Endothelial cell of umbilical vein (primary cell): Measurements from ENCODE around the gene HYDIN. TPM values are rescaled to one million over a fixed set of nuclear protein-coding genes. Genes with fewer than 3 reads are reported as not detected.

Source experiments
- BruUV-seq: library from RNA; stranded (reverse); fragments of 400-500 nt; replicated peaks from 2 replicates; lab custom pipeline; 2021; lab: Mats Ljungman, UMichigan
- CTCF ChIA-PET: fragments of 300-600, 350-600 bp; sonication (Branson Sonifier 250); formaldehyde crosslinking; loops from one replicate; lab custom pipeline; 2021; ENCODE audit warnings: antibody characterized with exemption, inconsistent platforms; lab: Charles Lee
- POLR2A ChIA-PET: fragments of 300-600, 350-600 bp; sonication (Branson Sonifier 250); formaldehyde crosslinking; loops from one replicate; lab custom pipeline; 2021; ENCODE audit warnings: antibody characterized with exemption, inconsistent platforms; lab: Charles Lee
- DNase-seq: peaks from one replicate; pipeline ENCODE4 v3.0.0-alpha.2; 2011; ENCODE audit warnings: low read depth, low spot score
- FAIRE-seq: peaks from 2 replicates; lab custom pipeline; 2011; peaks lifted over from hg19 to GRCh38; lab: Jason Lieb, UNC
- H2AFZ ChIP-seq: 2 replicates; pipeline ENCODE4 v1.6.0; 2012; ENCODE audit warnings: low read depth, low read length, control low read depth, inconsistent platforms
- H3K27ac ChIP-seq: 2 replicates; pipeline ENCODE4 v1.5.1; 2011; ENCODE audit warnings: low read depth, mild to moderate bottlenecking, control low read depth, low read length, moderate library complexity; ENCODE audit not compliant: insufficient read depth
- H3K27me3 ChIP-seq, 2 experiments: 2 replicates each; pipeline versions ENCODE4 v1.6.0 to v1.6.1; 2011; ENCODE audit warnings: low read length in 2 of 2, mixed read lengths in 1 of 2; ENCODE audit not compliant: control insufficient read depth in 2 of 2, insufficient read depth in 2 of 2
- H3K36me3 ChIP-seq, 2 experiments: 2 replicates in 1 of 2; 3 replicates in 1 of 2; pipeline ENCODE4 v1.5.1; 2011; ENCODE audit warnings: low read length in 2 of 2, mild to moderate bottlenecking in 1 of 2, moderate library complexity in 1 of 2; ENCODE audit not compliant: control insufficient read depth in 2 of 2, insufficient read depth in 2 of 2; ENCODE audit errors: extremely low read depth in 1 of 2
- H3K4me1 ChIP-seq: 3 replicates; pipeline ENCODE4 v1.5.1; 2011; ENCODE audit warnings: mild to moderate bottlenecking, low read length; ENCODE audit not compliant: control insufficient read depth, insufficient read depth; ENCODE audit errors: extremely low read depth
- H3K4me2 ChIP-seq: 2 replicates; pipeline ENCODE4 v1.6.1; 2011; ENCODE audit warnings: low read length, control low read depth, mixed read lengths; ENCODE audit not compliant: insufficient read depth
- H3K4me3 ChIP-seq, 3 experiments: fragments of 200-600 bp in 1 of 3; sonication (generic), shearing (Covaris generic) in 1 of 3; replicated peaks in 1 of 3; 2 replicates each; pipeline ENCODE4 v1.5.1; 2011 to 2016; ENCODE audit warnings: control low read depth in 3 of 3, low read length in 3 of 3, mild to moderate bottlenecking in 2 of 3, inconsistent platforms in 1 of 3, low read depth in 1 of 3, moderate library complexity in 1 of 3; ENCODE audit not compliant: insufficient read depth in 1 of 3
- H3K79me2 ChIP-seq: 2 replicates; pipeline ENCODE4 v1.6.0; 2012; ENCODE audit warnings: low read length, inconsistent platforms; ENCODE audit not compliant: control insufficient read depth, insufficient read depth
- H3K9ac ChIP-seq: replicated peaks from 2 replicates; pipeline ENCODE3; 2011; ENCODE audit warnings: low read length, control low read depth; ENCODE audit not compliant: insufficient read depth; ENCODE audit errors: extremely low read depth
- H3K9me1 ChIP-seq: replicated peaks from 3 replicates; pipeline ENCODE4 v1.6.0; 2011; ENCODE audit warnings: mild to moderate bottlenecking, low read length; ENCODE audit not compliant: control insufficient read depth, insufficient read depth; ENCODE audit errors: extremely low read depth
- H3K9me3 ChIP-seq: replicated peaks from 2 replicates; pipeline ENCODE4 v1.5.1; 2012; ENCODE audit warnings: low read length, inconsistent platforms; ENCODE audit not compliant: control insufficient read depth, insufficient read depth
- H4K20me1 ChIP-seq: replicated peaks from 2 replicates; pipeline ENCODE3; 2011; ENCODE audit warnings: mild to moderate bottlenecking, low read length; ENCODE audit not compliant: control insufficient read depth, insufficient read depth; ENCODE audit errors: extremely low read depth
- EZH2 ChIP-seq: IDR thresholded peaks from 2 replicates; pipeline ENCODE4 v1.6.1; 2012; ENCODE audit warnings: borderline replicate concordance, low read depth, mild to moderate bottlenecking, moderate library complexity, low read length, inconsistent platforms; ENCODE audit not compliant: severe bottlenecking
- FOS ChIP-seq: IDR thresholded peaks from 2 replicates; pipeline ENCODE4 v1.6.1; 2011; ENCODE audit warnings: mild to moderate bottlenecking, low read length, moderate library complexity, borderline replicate concordance; ENCODE audit not compliant: insufficient read depth
- GATA2 ChIP-seq: IDR thresholded peaks from 2 replicates; pipeline ENCODE4 v1.7.0; 2011; ENCODE audit warnings: low read depth, mild to moderate bottlenecking, moderate library complexity, mixed read lengths, low read length; ENCODE audit not compliant: insufficient read length, insufficient read depth
- JUN ChIP-seq: IDR thresholded peaks from 2 replicates; pipeline ENCODE4 v1.6.1; 2011; ENCODE audit warnings: borderline replicate concordance, low read depth; ENCODE audit not compliant: insufficient read length, insufficient read depth
- MAX ChIP-seq: IDR thresholded peaks from 2 replicates; pipeline ENCODE4 v1.6.1; 2011; ENCODE audit not compliant: insufficient read depth, insufficient read length
- MYC ChIP-seq: IDR thresholded peaks from one replicate; pipeline ENCODE4 v1.6.1; 2011; ENCODE audit warnings: mild to moderate bottlenecking, low read depth, low read length
- POLR2A ChIP-seq: IDR thresholded peaks from 2 replicates; pipeline ENCODE4 v1.6.1; 2012; ENCODE audit warnings: low read depth, mild to moderate bottlenecking, control low read depth, low read length
- POLR2AphosphoS5 ChIP-seq: IDR thresholded peaks from 2 replicates; pipeline ENCODE4 v1.6.1; 2012; ENCODE audit warnings: low read depth, mild to moderate bottlenecking, control low read depth, low read length, moderate library complexity; ENCODE audit not compliant: insufficient read depth
- dilution Hi-C: fragments of 300-500 bp; cut with MboI; formaldehyde crosslinking; loops from one replicate; pipeline ENCODE4 v1.15.0; 2019; ENCODE audit warnings: low sequenced_read_pairs; ENCODE audit not compliant: extremely low pct_ligation_motif_present
- intact Hi-C: fragments of 100-400 bp; cut with micrococcal nuclease; formaldehyde crosslinking; loops from one replicate; pipeline ENCODE4 v1.10.0; 2022
- polyA plus RNA-seq, 4 experiments: library from polyadenylated mRNA; depleted of rRNA in 3 of 4; stranded (reverse) in 3 of 4; unstranded in 1 of 4; fragments of >200 nt; gene quantifications; 2 replicates each; pipeline versions ENCODE4 v1.2.1 to v1.2.3, GENCODE V29; 2011 to 2012; ENCODE audit warnings: missing spikeins in 1 of 4
- total RNA-seq: library from RNA; stranded (reverse); gene quantifications from 2 replicates; pipeline ENCODE4 v1.2.3, GENCODE V29; 2021
- TF ChIP-seq, protein P1 (sequence below), 2 donors: IDR thresholded peaks; 1 replicate in 1 of 2; 2 replicates in 1 of 2; pipeline ENCODE4 v1.5.1; 2011; ENCODE audit warnings: low read length in 2 of 2, mild to moderate bottlenecking in 2 of 2, moderate library complexity in 2 of 2, control low read depth in 1 of 2, inconsistent platforms in 1 of 2, low read depth in 1 of 2; ENCODE audit not compliant: insufficient read depth in 1 of 2; ENCODE audit errors: extremely low read depth in 1 of 2

Gene HYDIN
- total and polyA plus RNA-seq, 2 donors (not counting 3 experiments of a cell fraction or from before 2014, with no cell fraction given): not detected

DNA sequence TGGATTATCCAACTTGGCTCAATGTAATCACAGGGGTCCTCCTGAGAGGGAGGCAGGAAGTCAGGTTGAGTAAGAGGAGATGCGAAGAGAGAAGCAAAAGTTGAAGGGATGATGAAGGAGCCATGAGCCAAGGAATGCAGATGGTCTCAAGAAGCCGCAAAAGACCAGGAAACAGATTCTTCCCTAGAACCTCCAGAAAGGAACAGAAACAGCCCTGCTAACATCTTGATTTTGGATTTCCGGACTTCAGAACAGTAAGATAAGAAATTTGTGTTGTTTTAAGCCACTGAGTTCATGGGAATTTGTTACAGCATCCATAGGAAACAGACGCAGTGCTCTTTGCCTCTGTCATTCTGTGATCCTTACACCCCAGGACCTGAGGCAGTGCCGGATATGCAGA is 31.9 kb upstream of the HYDIN start:
- DNase-seq (peak; percentile 22), FAIRE-seq (no peak)
- ChIA-PET CTCF (interaction anchor here (0.7 kb wide), 1 partner anchor 49 kb away, joined by 3 read pairs; no protein-coding TSS in a partner anchor), POLR2A (no interaction called here)
- Histone ChIP-seq H3K9ac (no peak overlapping the region), H3K9me3 (no peaks in the 10 kb centered on the region), H3K27ac (no peak overlapping the region), H3K4me3 (no peak overlapping the region), H3K9me1 (no peaks in the 10 kb centered on the region), H3K36me3 (no peaks in the 10 kb centered on the region), H2AFZ (no peak overlapping the region), H3K79me2 (no peaks in the 10 kb centered on the region), H3K4me1 (no peaks in the 10 kb centered on the region), H4K20me1 (no peaks in the 10 kb centered on the region), H3K27me3 (peaks cover 1 to 6% of the 10 kb centered on the region in 2 experiments), H3K4me2 (no peak overlapping the region)
- dilution Hi-C loops (no loop called here), intact Hi-C loops (loop anchor here (2.0 kb wide), 1 partner anchor 20 kb away; no protein-coding TSS in a partner anchor)
- BruUV-seq: no TSS peak
- no peak for TF ChIP-seq POLR2AphosphoS5
- TF ChIP-seq, protein P1, sequence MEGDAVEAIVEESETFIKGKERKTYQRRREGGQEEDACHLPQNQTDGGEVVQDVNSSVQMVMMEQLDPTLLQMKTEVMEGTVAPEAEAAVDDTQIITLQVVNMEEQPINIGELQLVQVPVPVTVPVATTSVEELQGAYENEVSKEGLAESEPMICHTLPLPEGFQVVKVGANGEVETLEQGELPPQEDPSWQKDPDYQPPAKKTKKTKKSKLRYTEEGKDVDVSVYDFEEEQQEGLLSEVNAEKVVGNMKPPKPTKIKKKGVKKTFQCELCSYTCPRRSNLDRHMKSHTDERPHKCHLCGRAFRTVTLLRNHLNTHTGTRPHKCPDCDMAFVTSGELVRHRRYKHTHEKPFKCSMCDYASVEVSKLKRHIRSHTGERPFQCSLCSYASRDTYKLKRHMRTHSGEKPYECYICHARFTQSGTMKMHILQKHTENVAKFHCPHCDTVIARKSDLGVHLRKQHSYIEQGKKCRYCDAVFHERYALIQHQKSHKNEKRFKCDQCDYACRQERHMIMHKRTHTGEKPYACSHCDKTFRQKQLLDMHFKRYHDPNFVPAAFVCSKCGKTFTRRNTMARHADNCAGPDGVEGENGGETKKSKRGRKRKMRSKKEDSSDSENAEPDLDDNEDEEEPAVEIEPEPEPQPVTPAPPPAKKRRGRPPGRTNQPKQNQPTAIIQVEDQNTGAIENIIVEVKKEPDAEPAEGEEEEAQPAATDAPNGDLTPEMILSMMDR (IDR thresholded peaks at IDR 0.05; ENCODE audit: extremely low read depth in 1 of 2, insufficient read depth in 1 of 2, low read depth in 1 of 2, low read length in 2 of 2): no peak

DNA sequence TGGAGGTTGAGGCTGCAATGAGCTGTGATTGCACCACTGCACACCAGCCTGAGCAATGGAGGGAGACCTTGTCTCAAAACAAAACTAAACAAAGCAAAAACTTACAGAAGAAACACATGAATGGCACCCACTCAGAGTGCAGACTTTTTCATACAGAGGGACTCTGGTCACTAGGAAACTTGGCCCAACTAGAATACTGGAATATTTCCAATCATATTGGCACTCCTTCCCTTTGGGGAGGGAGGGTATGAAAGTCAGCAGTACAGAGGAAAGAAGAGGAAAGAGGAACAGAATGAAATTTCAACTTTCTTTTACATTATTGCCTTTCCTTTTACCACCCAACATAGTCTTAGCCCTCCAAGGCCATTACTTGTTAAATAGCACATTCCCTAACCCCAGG is 30.5 kb upstream of the HYDIN start:
- dilution Hi-C loops (no loop called here), intact Hi-C loops (no loop called here)
- no peak for DNase-seq

More for the DNA sequence above, 30.5 kb upstream of the HYDIN start:
- no peak for FAIRE-seq
- BruUV-seq: no TSS peak
- no peaks in the 10 kb centered on the region for H4K20me1 ChIP-seq
- H3K79me2 ChIP-seq: no peaks in the 10 kb centered on the region
- H3K27ac ChIP-seq: no peak overlapping the region
- ChIA-PET POLR2A (no interaction called here), CTCF (no interaction called here)
- no peak overlapping the region for H3K4me3 ChIP-seq
- TF ChIP-seq GATA2 (no peak), MYC (no peak), FOS (no peak), POLR2AphosphoS5 (no peak), JUN (no peak), EZH2 (no peak), POLR2A (no peak), MAX (no peak)
- TF ChIP-seq, protein P1 (IDR thresholded peaks at IDR 0.05; ENCODE audit: extremely low read depth in 1 of 2, insufficient read depth in 1 of 2, low read depth in 1 of 2, low read length in 2 of 2): no peak
- H3K9me1 ChIP-seq: no peaks in the 10 kb centered on the region
- peaks cover 3 to 9% of the 10 kb centered on the region in 2 experiments for H3K27me3 ChIP-seq
- H3K9ac ChIP-seq: no peak overlapping the region
- H2AFZ ChIP-seq: no peak overlapping the region
- H3K4me1 ChIP-seq: no peaks in the 10 kb centered on the region
- no peak overlapping the region for H3K4me2 ChIP-seq
- H3K36me3 ChIP-seq: no peaks in the 10 kb centered on the region
- no peaks in the 10 kb centered on the region for H3K9me3 ChIP-seq
